GM18498 (cell line): ENCODE measurements around the gene C16orf95.
"Not testable (repeated sequence)": the region's sequence is repeated elsewhere in the genome, so short reads cannot be mapped to it uniquely, and the experiment has no call there.

ENCODE experiments used
- ATAC-seq: cut with Tn5 transposase; IDR thresholded peaks from one replicate; pipeline ENCODE4 v1.9.1; 2021; ENCODE audit warnings: mild to moderate bottlenecking, moderate library complexity; ENCODE audit not compliant: unreplicated experiment

C16orf95 gene

GRCh38 chr16:87347932-87348615 is 30.9 kb upstream of the C16orf95 start:
- ATAC-seq = no peak

DNA sequence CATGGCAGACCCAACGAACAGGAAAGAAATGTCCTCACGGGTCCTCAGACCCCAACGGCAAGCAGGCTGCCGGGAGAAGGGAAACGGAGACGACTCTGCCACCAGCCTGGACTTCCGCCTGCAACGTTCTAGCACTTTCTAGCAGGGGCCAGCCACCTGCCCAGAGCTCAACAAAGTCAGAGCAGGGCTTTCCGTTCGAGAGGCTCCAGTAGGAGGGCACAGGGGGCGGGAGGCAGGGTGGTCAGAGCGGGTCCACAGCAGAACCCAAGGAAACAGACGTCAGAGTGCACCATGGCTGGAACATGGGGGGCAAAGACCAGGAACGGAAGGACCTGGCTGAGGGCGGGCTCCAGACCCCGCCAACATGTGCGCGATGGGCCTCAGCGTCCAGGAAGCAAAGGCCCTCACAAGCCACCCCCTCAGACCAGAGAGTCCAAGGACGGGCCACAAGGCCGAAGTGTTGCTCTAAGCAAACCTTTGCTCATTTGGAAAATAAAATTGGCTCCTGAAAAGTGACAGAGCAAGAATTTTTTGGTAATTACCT is 29.4 kb upstream of the C16orf95 start:
- ATAC-seq = no peak

DNA sequence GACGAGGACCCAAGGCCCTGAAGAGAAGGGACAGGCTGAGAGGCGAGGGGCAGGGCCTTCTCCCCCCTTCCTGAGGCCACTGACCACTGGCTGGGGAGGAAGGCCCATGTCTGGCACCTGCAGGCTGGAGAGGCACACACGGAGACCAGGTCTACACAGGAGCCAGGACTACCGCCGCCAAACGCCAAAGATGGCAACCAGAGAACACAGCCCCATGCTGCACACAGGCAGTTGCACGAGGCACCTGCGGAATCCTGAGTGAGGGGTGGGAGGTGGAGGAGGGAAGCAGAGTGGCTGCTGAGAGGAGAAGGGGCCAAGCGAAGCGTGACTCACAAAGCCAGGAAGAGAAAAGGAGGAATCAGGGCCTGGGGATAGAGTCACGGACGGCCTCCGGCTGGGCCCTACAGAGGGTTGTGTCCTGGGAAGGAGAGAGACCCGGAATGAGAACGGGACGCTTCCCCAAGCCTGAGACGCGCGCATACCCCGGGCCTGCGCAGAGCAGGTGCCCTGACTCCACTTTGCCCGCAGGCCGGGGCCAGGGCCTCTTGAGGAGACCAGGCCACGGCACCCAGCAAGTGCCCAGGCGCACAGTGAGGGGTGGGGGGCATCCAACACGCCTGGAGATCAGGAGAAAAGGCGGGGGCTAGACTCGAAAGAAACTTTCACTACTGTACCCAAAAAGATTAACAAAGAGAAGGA is 28.7 kb upstream of the C16orf95 start:
- ATAC-seq = no peak

DNA sequence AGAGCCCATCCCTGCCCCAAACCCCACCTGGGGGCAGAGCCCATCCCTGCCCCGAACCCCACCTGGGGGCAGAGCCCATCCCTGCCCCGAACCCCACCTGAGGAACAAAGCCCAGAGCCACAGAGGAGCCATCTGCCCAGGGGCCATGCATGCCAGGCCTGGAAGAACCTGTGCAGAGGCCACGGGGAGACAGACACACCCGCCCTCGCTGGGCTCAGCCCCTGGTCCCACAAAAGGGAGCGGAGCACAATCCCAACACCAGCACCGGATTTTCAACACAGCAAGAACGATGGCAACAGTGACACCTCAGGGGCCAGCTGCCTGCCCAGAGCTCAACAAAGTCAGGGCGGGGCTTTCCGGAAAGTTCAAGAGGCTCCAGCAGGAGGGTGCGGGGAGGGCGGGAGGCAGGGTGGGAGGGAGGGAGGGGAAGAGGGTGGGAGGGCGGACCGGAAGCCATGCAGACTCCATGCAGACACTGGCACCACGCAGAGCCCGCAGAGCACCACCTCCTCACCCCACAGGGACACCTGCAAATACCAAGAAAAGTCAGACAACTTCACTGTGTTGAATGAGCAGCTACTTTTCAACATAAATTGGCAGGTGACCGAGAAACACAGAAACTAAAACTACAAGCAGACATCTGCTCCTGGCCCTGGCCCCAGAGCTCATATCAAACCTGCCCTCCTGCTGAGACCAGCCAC is 27.9 kb upstream of the C16orf95 start:
- no peak for ATAC-seq

GRCh38 chr16:87344165-87344930 is 27.2 kb upstream of the C16orf95 start:
- ATAC-seq = no peak

- ATAC-seq = no peak
Observed at GRCh38 chr16:87343753-87344050, 26.5 kb upstream of the C16orf95 start.

DNA sequence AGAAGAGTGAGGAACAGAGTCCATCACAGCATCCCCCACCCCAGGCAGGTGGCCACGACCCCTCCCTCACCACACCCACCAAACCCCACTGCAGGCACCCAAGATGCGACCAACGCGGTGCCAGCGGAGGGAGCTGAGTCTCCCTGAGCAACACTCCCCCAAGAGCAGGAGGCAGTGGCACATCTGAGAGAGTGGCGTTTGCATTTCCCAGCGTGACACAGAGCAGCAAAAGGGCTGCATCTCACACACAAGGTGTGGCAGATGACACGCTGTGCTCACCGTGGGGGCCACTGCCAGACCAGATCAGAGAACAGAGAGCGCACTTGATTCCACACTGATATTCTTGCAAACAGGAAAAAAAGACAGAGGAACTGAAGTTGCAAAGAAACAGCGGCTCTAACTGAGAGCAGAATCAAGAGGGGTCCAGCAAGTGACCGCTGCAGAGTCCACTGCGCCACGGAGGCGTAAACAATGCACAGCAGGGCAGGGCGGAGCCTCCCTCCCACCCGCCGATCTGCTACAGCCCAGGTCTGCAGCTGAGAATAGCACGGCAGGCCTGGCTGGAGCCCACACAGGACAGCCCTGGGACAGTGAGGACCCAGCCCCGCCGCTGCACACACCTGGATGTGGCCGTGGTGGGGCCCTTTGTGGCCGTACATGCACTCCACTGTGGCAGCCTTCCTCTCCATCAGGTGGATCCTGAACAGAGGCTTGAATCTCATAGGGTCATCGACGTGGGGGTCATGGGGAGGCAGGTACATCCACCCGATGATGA is 26.0 kb upstream of the C16orf95 start:
- ATAC-seq = no peak

GRCh38 chr16:87342504-87342903 is 25.3 kb upstream of the C16orf95 start:
- ATAC-seq = no peak

DNA sequence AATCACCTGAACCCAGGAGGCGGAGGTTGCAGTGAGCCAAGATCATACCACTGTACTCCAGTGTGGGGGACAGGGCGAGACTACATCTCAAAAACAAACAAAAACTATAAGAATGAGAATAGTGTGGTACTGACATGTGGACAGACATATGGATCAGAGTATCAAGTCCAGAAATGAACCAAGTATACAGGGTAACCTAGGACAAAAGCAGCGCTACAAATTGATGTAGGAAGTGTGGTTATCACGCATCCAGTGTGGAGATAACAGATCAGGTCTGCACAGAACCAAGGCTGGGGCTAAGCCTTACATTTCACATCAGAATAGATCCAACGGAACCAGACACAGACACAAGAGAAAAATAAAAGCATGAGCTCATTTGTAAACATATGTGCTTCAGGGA is 23.0 kb upstream of the C16orf95 start:
- ATAC-seq = no peak

DNA sequence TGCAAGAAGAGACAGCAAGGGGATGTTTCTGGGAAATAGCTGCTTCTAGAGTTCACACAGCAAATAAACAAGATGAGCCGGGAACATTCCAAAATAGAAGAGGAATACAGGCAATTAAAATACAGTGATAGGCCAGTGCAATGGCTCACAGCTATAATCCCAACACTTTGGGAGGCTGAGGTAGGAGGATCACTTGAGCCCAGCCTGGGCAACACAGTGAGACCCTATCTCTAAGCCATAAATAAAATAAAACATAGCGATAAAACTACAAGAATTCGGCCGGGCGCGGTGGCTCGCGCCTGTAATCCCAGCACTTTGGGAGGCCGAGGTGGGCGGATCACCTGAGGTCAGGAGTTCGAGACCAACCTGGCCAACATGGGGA is 22.5 kb upstream of the C16orf95 start:
- not testable (repeated sequence) for ATAC-seq

DNA sequence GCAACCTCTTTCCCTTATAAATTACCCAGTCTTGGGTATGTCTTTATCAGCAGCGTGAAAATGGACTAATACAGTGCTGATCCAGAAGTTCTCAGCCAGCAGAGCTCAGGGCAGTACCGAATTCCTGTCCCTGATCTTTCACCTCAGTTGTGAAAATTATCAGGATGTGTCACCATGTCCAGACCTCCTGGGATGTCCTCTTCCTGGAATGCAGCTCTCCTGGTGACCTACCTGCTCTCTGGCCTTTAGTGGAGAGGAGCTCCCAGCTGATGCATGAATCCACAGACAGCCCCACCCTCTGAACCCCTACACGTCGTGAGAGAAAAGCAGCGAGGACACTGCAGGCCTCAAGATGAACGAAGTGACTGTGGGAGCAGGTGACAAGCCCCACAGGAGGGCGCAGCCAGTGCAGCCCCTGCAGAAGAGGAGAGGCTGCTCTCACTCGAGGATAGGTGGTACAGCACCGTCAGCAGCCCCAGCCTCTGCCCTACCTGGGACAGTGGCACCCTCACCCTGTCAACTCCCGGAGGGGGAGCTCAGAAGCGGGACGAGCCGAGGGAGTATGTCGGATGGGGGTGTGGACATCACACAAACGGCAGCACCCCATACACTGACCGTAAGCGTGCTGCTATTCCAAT is 22.0 kb upstream of the C16orf95 start:
- no peak for ATAC-seq

DNA sequence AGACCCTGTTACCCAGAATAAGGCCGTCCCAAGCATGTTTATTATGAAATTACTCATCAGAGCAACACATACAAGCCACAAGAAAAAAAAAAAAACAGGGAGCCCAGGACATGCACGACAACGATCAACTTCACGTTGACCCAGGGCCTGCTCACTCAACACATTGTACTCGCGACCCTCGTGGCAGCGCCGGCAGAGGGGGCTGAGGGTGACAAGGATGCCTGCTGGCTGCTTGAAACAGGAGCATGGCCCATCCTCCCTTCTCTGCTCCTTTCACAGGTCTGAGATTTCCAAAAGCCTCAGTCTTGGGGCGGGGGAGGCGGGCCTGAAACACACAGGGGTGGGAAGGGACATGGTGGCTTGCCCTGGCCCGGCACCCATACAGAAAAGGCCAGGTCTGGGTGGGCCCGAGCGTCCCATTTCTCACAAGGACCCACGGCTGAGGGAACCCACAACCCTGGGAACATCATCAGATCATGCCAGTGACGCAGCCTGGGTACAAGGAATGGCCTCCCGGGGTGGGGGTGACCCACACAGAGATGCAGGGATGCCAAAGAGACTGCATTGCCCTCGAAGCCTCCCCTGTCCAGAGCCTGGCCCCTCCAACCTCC is 21.1 kb upstream of the C16orf95 start:
- no peak for ATAC-seq

GRCh38 chr16:87337262-87337771 is 20.1 kb upstream of the C16orf95 start:
- no peak for ATAC-seq

GRCh38 chr16:87336434-87337240 is 19.4 kb upstream of the C16orf95 start:
- no peak for ATAC-seq

GRCh38 chr16:87335625-87336433 is 18.6 kb upstream of the C16orf95 start:
- ATAC-seq = no peak

DNA sequence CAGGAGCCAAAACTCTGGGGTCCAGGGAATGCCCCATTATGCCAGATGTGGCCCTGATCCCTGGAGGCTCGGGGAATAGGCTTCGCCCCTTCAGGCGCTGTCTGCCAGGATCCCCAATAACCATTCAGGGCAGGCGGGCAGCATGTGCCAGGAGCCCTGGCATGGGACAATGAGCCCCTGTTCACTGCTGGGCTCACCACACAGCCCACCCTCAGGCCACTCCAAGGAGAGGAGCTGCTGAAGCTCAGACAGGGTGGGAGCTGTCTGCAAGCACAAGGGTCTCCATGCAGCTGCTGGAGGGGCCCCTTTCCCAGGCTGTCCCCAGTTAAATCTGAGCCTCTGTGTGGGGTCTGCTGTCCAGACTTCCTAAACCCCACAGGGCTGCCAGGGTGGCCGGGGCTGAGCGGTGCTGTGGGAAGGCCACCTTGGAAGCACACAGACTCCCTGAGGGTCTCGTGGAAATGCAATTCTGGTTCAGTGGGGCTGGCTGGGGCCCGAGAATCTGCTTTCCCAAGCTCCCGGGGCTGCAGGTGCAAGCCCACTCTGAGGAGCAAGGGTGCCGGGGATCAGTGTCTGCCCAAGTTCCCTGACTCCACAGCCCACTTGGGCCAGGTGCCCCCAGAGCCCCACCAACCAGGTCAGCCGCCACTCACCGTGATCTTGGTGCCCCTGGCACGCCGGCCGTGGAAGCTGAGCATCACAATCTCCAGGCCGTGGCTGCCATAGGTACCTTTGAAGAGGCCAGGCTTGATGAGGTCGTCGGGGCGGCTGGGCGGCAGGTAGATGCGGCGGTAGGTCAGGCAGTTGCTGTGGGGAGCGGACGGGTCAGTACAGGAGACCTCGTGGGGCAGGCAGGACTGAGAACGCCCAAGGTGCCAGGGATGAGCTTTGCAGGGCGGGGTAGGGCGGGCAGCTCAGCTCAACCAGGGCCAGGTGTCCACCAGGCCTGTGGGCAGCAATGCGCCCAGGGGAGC is 17.7 kb upstream of the C16orf95 start:
- ATAC-seq = no peak
